ENCODE measurements around the gene MICAL3.

Gene MICAL3

DNA sequence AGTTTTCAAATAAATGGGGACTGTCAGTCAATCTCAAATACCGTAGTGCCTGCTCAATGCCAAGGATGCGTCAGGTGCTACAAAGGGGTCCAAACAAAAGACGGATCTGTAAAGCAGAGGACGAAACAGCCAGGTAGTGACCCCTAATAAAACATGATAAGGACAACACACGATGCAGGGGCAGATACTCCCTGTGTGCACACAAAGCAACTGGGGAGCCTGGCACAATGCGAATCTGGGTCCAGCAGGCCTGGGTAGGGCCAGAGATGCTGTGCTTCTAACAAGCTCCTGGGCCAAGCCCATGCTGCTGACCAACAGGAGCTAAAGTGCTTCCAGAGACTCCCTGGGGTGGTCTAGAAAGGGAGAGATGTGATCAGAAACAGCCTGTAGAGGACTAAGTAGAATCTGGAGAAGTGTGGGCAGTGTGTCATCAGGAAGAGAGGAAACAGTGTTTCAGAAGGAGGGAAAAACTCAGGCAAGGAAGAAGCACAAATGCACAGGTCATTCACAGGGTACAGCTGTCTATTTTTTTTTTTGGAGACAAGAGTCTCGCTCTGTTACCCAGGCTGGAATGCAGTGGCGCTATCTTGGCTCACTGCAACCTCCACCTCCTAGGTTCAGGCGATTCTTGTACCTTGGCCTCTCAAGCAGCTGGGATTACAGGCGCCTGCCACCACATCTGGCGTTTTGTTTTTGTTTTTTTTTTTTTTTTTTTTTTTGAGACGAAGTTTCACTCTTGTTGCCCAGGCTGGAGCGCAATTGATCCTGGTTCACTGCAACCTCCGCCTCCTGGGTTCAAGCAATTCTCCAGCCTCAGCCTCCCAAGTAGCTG, 74.5 kb downstream of the MICAL3 start:
- Histone ChIP-seq H3K9ac (ENCODE audit: low read length) (no peak overlapping the region), H3K27ac (ENCODE audit: low read length) (no peak overlapping the region), H4K20me1 (ENCODE audit: insufficient read depth, low read length) (no peaks in the 10 kb centered on the region)

DNA sequence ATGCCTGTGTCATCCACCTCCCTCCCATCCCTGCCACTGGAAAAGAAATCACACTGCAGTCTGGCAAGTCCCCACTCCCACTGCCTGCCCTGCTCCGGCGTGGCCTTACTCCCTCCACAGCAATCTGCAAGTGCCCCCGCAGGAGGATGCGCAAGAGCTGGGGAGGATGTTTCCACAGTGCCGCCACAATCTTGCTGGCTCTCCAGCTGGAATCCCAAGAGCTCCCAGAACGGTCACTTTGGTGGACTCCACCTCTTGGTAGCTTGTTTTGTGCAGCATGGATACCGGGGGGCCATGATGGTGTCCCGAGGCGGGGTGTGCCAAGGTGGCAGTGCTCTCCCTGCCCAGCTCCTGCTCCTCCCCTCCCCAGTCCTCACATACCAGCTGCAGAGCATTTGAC, 76.3 kb downstream of the MICAL3 start:
- Histone ChIP-seq H3K79me2 (ENCODE audit: low read length) (peaks cover 95% of the 10 kb centered on the region), H3K4me1 (ENCODE audit: low read length) (peaks cover 19% of the 10 kb centered on the region), H3K9me2 (replicated peaks; ENCODE audit: insufficient read depth, low read length) (no peaks in the 10 kb centered on the region), H2AFZ (ENCODE audit: low read length) (no peak overlapping the region), H3K4me3 (ENCODE audit: low read length) (no peak overlapping the region), H3F3A (ENCODE audit: insufficient read depth, low read length) (peaks cover 11% of the 10 kb centered on the region), H3K9ac (ENCODE audit: low read length) (no peak overlapping the region), H3K27ac (ENCODE audit: low read length) (no peak overlapping the region), H4K20me1 (ENCODE audit: insufficient read depth, low read length) (no peaks in the 10 kb centered on the region), H3K36me3 (replicated peaks; ENCODE audit: insufficient read depth, low read length) (no peaks in the 10 kb centered on the region), H3K4me2 (ENCODE audit: low read depth, low read length) (no peak overlapping the region), H3K27me3 (replicated peaks; ENCODE audit: insufficient read depth, low read length) (no peaks in the 10 kb centered on the region), H3K9me3 (replicated peaks; ENCODE audit: insufficient read depth, low read length) (no peaks in the 10 kb centered on the region)
- TF ChIP-seq, protein P1, sequence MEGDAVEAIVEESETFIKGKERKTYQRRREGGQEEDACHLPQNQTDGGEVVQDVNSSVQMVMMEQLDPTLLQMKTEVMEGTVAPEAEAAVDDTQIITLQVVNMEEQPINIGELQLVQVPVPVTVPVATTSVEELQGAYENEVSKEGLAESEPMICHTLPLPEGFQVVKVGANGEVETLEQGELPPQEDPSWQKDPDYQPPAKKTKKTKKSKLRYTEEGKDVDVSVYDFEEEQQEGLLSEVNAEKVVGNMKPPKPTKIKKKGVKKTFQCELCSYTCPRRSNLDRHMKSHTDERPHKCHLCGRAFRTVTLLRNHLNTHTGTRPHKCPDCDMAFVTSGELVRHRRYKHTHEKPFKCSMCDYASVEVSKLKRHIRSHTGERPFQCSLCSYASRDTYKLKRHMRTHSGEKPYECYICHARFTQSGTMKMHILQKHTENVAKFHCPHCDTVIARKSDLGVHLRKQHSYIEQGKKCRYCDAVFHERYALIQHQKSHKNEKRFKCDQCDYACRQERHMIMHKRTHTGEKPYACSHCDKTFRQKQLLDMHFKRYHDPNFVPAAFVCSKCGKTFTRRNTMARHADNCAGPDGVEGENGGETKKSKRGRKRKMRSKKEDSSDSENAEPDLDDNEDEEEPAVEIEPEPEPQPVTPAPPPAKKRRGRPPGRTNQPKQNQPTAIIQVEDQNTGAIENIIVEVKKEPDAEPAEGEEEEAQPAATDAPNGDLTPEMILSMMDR (IDR thresholded peaks at IDR 0.05; ENCODE audit: low read length): no peak
- TF ChIP-seq EZH2phosphoT487 (IDR thresholded peaks at IDR 0.05; ENCODE audit: low read length) (no peak), EZH2 (optimal IDR thresholded peaks at IDR 0.05; ENCODE audit: low read depth, low read length) (no peak)
- DNase-seq: no peak

More for the DNA sequence above, 74.5 kb downstream of the MICAL3 start:
- no peaks in the 10 kb centered on the region for H3K9me3 ChIP-seq (replicated peaks; ENCODE audit: insufficient read depth, low read length)
- no peaks in the 10 kb centered on the region for H3K36me3 ChIP-seq (replicated peaks; ENCODE audit: insufficient read depth, low read length)
- H2AFZ ChIP-seq (ENCODE audit: low read length): no peak overlapping the region
- TF ChIP-seq EZH2 (optimal IDR thresholded peaks at IDR 0.05; ENCODE audit: low read depth, low read length) (no peak), EZH2phosphoT487 (IDR thresholded peaks at IDR 0.05; ENCODE audit: low read length) (no peak)
- TF ChIP-seq, protein P1 (IDR thresholded peaks at IDR 0.05; ENCODE audit: low read length): no peak
- no peaks in the 10 kb centered on the region for H3K9me2 ChIP-seq (replicated peaks; ENCODE audit: insufficient read depth, low read length)
- H3F3A ChIP-seq (ENCODE audit: insufficient read depth, low read length): peaks cover 11% of the 10 kb centered on the region
- peaks cover 92% of the 10 kb centered on the region for H3K79me2 ChIP-seq (ENCODE audit: low read length)
- no peak for DNase-seq
- H3K27me3 ChIP-seq (replicated peaks; ENCODE audit: insufficient read depth, low read length): no peaks in the 10 kb centered on the region
- no peak overlapping the region for H3K4me2 ChIP-seq (ENCODE audit: low read depth, low read length)
- peaks cover 19% of the 10 kb centered on the region for H3K4me1 ChIP-seq (ENCODE audit: low read length)
- no peak overlapping the region for H3K4me3 ChIP-seq (ENCODE audit: low read length)

DNA sequence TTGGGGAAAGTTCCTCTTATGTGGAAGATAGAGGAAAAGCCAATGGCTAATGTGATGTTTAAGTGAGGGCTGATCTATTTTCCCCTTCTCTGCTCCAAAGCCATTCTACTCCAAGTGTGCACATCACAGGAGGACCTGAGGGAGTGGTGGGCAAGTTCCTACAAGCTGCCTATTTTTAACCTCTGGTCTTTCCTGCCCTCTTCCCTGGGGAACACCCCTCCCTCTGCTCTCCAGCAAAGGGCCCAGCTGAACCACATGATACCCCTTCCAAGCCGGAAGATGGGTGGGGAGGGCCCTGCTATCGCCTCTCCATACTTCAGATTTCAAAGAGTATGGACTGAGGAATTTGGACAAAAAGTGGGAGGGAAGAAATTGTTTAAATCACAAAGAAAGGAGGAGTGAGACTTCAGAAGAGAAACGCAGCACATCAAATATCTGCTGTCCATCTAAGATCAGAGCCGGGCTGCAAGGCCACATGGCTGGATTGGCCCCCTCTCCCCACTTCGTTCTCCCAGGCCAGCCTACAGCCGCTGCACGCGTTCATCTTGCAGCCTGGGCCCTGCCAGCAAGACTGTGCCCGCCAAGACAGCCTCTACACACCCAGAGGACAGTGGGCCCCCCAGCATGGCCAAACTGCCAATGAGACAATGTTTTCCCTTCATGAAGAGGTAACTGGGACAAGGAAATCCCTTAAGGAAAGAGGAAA, 77.5 kb downstream of the MICAL3 start:
- Histone ChIP-seq H3K79me2 (ENCODE audit: low read length) (peaks cover 95% of the 10 kb centered on the region), H3K4me2 (ENCODE audit: low read depth, low read length) (peak overlapping the region; percentile 49), H3K9me3 (replicated peaks; ENCODE audit: insufficient read depth, low read length) (no peaks in the 10 kb centered on the region), H3F3A (ENCODE audit: insufficient read depth, low read length) (peaks cover 11% of the 10 kb centered on the region), H3K36me3 (replicated peaks; ENCODE audit: insufficient read depth, low read length) (no peaks in the 10 kb centered on the region), H3K27ac (ENCODE audit: low read length) (peak overlapping the region; percentile 36; the same call in 1 of the 2 replicates), H3K4me1 (ENCODE audit: low read length) (peaks cover 19% of the 10 kb centered on the region), H4K20me1 (ENCODE audit: insufficient read depth, low read length) (no peaks in the 10 kb centered on the region), H3K27me3 (replicated peaks; ENCODE audit: insufficient read depth, low read length) (no peaks in the 10 kb centered on the region), H3K9me2 (replicated peaks; ENCODE audit: insufficient read depth, low read length) (no peaks in the 10 kb centered on the region), H2AFZ (ENCODE audit: low read length) (no peak overlapping the region), H3K4me3 (ENCODE audit: low read length) (peak overlapping the region; percentile 11; the same call in 1 of the 2 replicates), H3K9ac (ENCODE audit: low read length) (no peak overlapping the region)
- no peak for DNase-seq
- TF ChIP-seq, protein P1 (IDR thresholded peaks at IDR 0.05; ENCODE audit: low read length): no peak
- TF ChIP-seq EZH2phosphoT487 (IDR thresholded peaks at IDR 0.05; ENCODE audit: low read length) (no peak), EZH2 (optimal IDR thresholded peaks at IDR 0.05; ENCODE audit: low read depth, low read length) (no peak)

Measured in MM.1S (cell line).